Smooth muscle cell (in vitro differentiated cells): ENCODE results near the gene PDLIM7. TPM values are rescaled to one million over a fixed set of nuclear protein-coding genes. Genes with fewer than 3 reads are reported as not detected.

Source experiments
- DNase-seq: peaks from one replicate; lab custom pipeline; 2025; ENCODE audit not compliant: unreplicated experiment; lab: John Stamatoyannopoulos, UW
- H2AFZ ChIP-seq: fragments of 200-600 bp; sonication (generic); 2 replicates; pipeline ENCODE4 v1.6.0; 2016; ENCODE audit warnings: antibody characterized with exemption, low read depth, mild to moderate bottlenecking
- H3F3A ChIP-seq: fragments of 200-600 bp; sonication (generic); 2 replicates; pipeline ENCODE4 v1.6.0; 2017; ENCODE audit warnings: antibody characterized with exemption, low read depth
- H3K27ac ChIP-seq: fragments of 200-600 bp; sonication (generic); 2 replicates; pipeline ENCODE4 v1.5.1; 2016; ENCODE audit warnings: low read depth, mild to moderate bottlenecking
- H3K27me3 ChIP-seq: fragments of 200-600 bp; sonication (generic); 2 replicates; pipeline ENCODE4 v1.6.1; 2016; ENCODE audit warnings: low read depth, mild to moderate bottlenecking
- H3K36me3 ChIP-seq: fragments of 200-600 bp; sonication (generic); 2 replicates; pipeline ENCODE4 v1.5.1; 2016; ENCODE audit warnings: low read depth
- H3K4me1 ChIP-seq: fragments of 200-600 bp; sonication (generic); 2 replicates; pipeline ENCODE4 v1.5.1; 2016; ENCODE audit warnings: low read depth
- H3K4me2 ChIP-seq: fragments of 200-600 bp; sonication (generic); 2 replicates; pipeline ENCODE4 v1.6.0; 2016; ENCODE audit warnings: mild to moderate bottlenecking
- H3K4me3 ChIP-seq: fragments of 200-600 bp; sonication (generic); 2 replicates; pipeline ENCODE4 v1.5.1; 2016; ENCODE audit warnings: mild to moderate bottlenecking
- H3K79me2 ChIP-seq: fragments of 200-600 bp; sonication (generic); 2 replicates; pipeline ENCODE4 v1.6.0; 2016; ENCODE audit warnings: low read depth, mild to moderate bottlenecking
- H3K9ac ChIP-seq: fragments of 200-600 bp; sonication (generic); 2 replicates; pipeline ENCODE4 v1.6.0; 2016; ENCODE audit warnings: low read depth
- H3K9me3 ChIP-seq: fragments of 200-600 bp; sonication (generic); replicated peaks from 2 replicates; pipeline ENCODE4 v1.5.1; 2016; ENCODE audit warnings: low read depth
- H4K20me1 ChIP-seq: fragments of 200-600 bp; sonication (generic); 2 replicates; pipeline ENCODE4 v1.6.0; 2016; ENCODE audit warnings: low read depth
- WGBS: methylation state at CpG from one replicate; pipeline ENCODE4 v1.1.7; 2016; ENCODE audit warnings: low lambda C conversion rate; 5-methylcytosine and 5-hydroxymethylcytosine counted together
- polyA plus RNA-seq: library from polyadenylated mRNA; unstranded; fragments of >200 nt; fragmentation: Nextera tagmentation; extraction: Ambion mirVana; gene quantifications from 2 replicates; pipeline ENCODE4 v1.2.1, GENCODE V29; 2016
- total RNA-seq: library from RNA; depleted of rRNA; stranded (reverse); fragments of >200 nt; gene quantifications from 2 replicates; pipeline ENCODE4 v1.2.3, GENCODE V29; 2014
- TF ChIP-seq, protein P1 (sequence below): fragments of 200-600 bp; sonication (generic); IDR thresholded peaks from 2 replicates; pipeline ENCODE4 v1.5.1; 2017; ENCODE audit warnings: borderline replicate concordance, mild to moderate bottlenecking, antibody characterized with exemption; ENCODE audit not compliant: insufficient read depth, poor library complexity, severe bottlenecking

Gene PDLIM7
- total and polyA plus RNA-seq, 2 experiments from 2014 or later, result 235 to 511 TPM

DNA sequence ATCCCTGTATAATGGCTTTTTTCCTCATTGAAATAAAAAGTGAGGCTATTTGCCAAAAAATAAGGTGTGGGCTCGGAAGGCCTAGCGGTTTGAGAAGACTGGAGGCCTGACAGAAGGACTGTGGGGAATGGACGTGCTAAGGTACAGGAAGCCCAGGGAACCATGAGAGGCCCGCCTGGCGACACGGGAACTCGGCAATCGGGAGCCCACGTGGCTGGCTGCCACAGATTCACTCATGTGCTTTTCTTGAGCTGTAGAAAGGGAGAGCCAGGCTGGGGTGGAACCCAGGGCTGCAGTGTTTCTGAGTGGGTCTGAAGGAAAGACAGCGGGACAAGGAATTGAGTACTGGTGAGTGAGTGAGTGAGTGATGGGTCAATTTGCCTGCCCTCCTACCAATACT is 31.2 kb upstream of the PDLIM7 start:
- no peaks in the 10 kb centered on the region for H3K79me2 ChIP-seq
- no peaks in the 10 kb centered on the region for H3K9me3 ChIP-seq
- no peaks in the 10 kb centered on the region for H3K36me3 ChIP-seq
- WGBS, result 98% methylated on average over 10 of the region's 10 CpGs
- DNase-seq, result no peak
- H3K4me1 ChIP-seq, result no peaks in the 10 kb centered on the region
- H3K4me3 ChIP-seq, result no peak overlapping the region
- H3K27ac ChIP-seq, result peak overlapping the region; percentile 7
- H4K20me1 ChIP-seq, result peaks cover 16% of the 10 kb centered on the region
- no peak overlapping the region for H3K9ac ChIP-seq
- TF ChIP-seq, protein P1, sequence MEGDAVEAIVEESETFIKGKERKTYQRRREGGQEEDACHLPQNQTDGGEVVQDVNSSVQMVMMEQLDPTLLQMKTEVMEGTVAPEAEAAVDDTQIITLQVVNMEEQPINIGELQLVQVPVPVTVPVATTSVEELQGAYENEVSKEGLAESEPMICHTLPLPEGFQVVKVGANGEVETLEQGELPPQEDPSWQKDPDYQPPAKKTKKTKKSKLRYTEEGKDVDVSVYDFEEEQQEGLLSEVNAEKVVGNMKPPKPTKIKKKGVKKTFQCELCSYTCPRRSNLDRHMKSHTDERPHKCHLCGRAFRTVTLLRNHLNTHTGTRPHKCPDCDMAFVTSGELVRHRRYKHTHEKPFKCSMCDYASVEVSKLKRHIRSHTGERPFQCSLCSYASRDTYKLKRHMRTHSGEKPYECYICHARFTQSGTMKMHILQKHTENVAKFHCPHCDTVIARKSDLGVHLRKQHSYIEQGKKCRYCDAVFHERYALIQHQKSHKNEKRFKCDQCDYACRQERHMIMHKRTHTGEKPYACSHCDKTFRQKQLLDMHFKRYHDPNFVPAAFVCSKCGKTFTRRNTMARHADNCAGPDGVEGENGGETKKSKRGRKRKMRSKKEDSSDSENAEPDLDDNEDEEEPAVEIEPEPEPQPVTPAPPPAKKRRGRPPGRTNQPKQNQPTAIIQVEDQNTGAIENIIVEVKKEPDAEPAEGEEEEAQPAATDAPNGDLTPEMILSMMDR, result no peak
- H3F3A ChIP-seq, result no peaks in the 10 kb centered on the region
- H3K27me3 ChIP-seq, result no peaks in the 10 kb centered on the region
- H3K4me2 ChIP-seq, result no peak overlapping the region
- no peak overlapping the region for H2AFZ ChIP-seq

DNA sequence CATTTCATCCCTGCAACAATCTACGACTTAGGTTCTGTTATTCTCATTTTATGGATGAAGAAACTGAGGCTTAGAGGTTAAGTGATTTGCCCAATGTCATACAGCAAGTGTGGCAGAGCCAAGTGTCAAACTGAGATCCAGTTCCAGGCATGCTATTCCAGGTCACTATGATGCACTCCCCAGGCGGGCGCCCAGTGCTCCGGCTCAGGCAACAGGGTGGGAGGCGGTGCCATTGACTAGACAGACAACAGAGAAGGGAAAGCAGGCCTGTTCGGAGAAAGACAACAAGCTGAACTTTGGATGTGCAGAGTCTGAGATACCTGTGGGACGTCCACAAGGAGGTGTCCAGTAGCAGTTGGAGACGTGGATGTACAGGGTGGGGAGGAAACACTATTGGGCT is 30.2 kb upstream of the PDLIM7 start:
- Histone ChIP-seq H3F3A (no peaks in the 10 kb centered on the region), H4K20me1 (peaks cover 8% of the 10 kb centered on the region), H2AFZ (no peak overlapping the region), H3K9me3 (no peaks in the 10 kb centered on the region), H3K4me2 (no peak overlapping the region), H3K27me3 (no peaks in the 10 kb centered on the region), H3K79me2 (no peaks in the 10 kb centered on the region), H3K36me3 (no peaks in the 10 kb centered on the region), H3K9ac (no peak overlapping the region), H3K4me3 (no peak overlapping the region), H3K27ac (no peak overlapping the region), H3K4me1 (no peaks in the 10 kb centered on the region)
- 96% methylated on average over 8 of the region's 8 CpGs for WGBS
- TF ChIP-seq, protein P1, result no peak
- no peak for DNase-seq

DNA sequence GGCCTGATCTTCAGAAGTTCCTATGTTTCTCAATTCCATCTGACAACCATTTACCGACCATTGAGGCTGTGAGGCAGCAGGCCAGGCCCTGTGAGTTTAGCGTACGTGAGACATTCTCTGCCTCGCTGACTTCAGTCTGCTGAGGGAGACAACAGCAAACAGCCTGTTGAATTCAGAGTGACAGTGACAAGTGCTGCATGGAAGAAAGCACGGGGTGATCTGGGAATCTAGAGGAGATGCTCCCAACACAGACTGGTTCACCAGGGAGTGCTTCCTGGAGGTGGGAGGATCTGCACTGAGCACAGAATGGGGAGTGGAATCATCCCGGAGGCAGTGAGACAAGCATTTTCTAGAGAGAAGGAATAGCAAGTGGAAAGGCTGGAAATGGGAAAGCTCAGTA is 29.4 kb upstream of the PDLIM7 start:
- TF ChIP-seq, protein P1, result no peak
- WGBS, result 95% methylated on average over 6 of the region's 6 CpGs
- Histone ChIP-seq H3K9ac (no peak overlapping the region), H3K4me2 (no peak overlapping the region), H3K4me3 (no peak overlapping the region), H3K9me3 (no peaks in the 10 kb centered on the region), H3K36me3 (no peaks in the 10 kb centered on the region), H3K27me3 (no peaks in the 10 kb centered on the region), H3K79me2 (no peaks in the 10 kb centered on the region), H3F3A (no peaks in the 10 kb centered on the region), H2AFZ (no peak overlapping the region), H3K4me1 (no peaks in the 10 kb centered on the region), H3K27ac (no peak overlapping the region), H4K20me1 (peaks cover under 1% of the 10 kb centered on the region)
- DNase-seq, result no peak

DNA sequence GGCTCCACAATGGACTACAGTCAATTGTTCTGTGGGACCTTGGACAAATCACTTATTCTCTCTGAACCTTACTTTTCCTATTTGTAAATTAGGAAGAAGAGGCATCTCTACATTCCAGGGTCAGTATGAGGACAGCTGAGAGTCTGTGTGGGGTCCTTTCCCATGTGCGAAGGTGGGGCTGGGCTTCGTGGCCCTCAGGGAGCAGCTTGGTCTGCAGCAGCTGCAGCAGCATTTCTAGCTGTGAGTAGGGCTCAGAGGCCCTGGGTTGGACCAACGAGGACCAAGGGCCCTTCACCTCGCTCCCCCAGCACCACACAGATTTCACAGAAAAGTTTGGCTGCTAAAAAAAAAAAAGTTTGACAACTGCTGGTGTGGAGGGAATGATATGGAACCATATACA is 28.8 kb upstream of the PDLIM7 start:
- no peak for DNase-seq
- no peaks in the 10 kb centered on the region for H3K36me3 ChIP-seq
- no peaks in the 10 kb centered on the region for H3K27me3 ChIP-seq
- no peaks in the 10 kb centered on the region for H3K4me1 ChIP-seq
- no peak overlapping the region for H3K4me2 ChIP-seq
- H3F3A ChIP-seq, result no peaks in the 10 kb centered on the region
- no peak overlapping the region for H2AFZ ChIP-seq
- no peaks in the 10 kb centered on the region for H4K20me1 ChIP-seq
- TF ChIP-seq, protein P1, result no peak
- no peak overlapping the region for H3K9ac ChIP-seq
- no peak overlapping the region for H3K27ac ChIP-seq
- WGBS, result 99% methylated on average over 4 of the region's 4 CpGs
- no peaks in the 10 kb centered on the region for H3K9me3 ChIP-seq
- no peak overlapping the region for H3K4me3 ChIP-seq
- no peaks in the 10 kb centered on the region for H3K79me2 ChIP-seq
